SU-DHL-6 (cell line): ENCODE results near the gene NPB.

ENCODE experiments used
- CTCF ChIP-seq: fragments of 200-600 bp; sonication (generic); IDR thresholded peaks from one replicate; pipeline ENCODE4 v1.5.1; 2017; ENCODE audit warnings: antibody characterized with exemption, mild to moderate bottlenecking, low read length, moderate library complexity; ENCODE audit not compliant: insufficient read depth, poor library complexity, severe bottlenecking
- EZH2phosphoT487 ChIP-seq: fragments of 200-600 bp; sonication (generic), shearing (Covaris generic); conservative IDR thresholded peaks from 2 replicates; pipeline ENCODE4 v1.6.1; 2018; ENCODE audit warnings: mild to moderate bottlenecking, antibody characterized with exemption, low read length, moderate library complexity, mixed read lengths

GRCh38 chr17:81904600-81905423, 2.8 kb downstream of the NPB start:
- no peak for TF ChIP-seq EZH2phosphoT487
- TF ChIP-seq CTCF: no peak
